Measurements from ENCODE around the gene PECR.
A peak's percentile ranks its signal among the peaks of the same experiment; 100 is the strongest.
"Not testable (repeated sequence)": the region's sequence is repeated elsewhere in the genome, so short reads cannot be mapped to it uniquely, and the experiment has no call there.

The PECR gene

DNA sequence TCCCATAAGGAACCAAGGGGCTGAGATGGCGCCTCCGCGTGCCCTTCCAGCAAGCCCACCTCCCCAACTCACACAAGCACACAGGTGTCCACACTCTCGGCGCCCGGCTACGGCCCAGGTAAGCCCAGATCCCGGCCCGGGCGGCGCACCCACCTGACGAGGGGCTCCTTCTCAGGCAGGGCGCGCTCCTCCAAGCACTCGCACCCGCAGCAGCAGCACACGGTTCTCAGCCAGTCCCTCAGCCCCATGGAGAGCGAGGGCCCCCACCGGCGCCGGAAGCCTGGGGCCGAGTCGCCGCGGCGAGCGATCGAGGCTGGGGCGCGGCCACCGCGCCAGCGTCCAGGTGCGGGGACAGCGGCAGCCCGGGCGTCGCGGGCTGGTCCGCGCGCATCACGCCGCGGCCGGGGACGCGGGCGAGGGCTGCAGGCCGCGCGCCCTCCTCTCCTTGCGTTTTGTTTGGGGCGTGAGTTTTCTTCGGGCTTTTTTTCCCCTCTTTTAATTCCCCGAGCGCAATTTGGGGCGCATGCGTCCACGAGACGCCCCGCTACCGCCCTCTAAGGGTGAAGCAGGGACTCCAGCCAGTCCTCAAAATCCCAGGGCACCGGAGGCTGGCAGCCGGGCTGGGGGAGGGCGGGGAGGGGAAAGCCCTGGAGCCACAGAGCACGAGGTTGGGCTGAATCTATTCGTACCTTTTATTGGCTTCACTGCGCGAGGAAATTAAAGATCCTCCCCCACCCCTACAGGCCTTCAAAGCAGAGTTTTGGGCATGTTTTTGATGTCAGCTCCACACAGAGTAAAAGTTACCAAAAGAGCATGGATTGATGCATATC, 68.3 kb downstream of the PECR start, which contains the start of gene MREG:
Gene MREG, minus strand, starts transcription at position 472 of the 830 bp plus-strand sequence. Its CDS starts 224 bp downstream, at position 248.
- H3K9me3 ChIP-seq: no peaks in the 10 kb centered on the region
- no peak for TF ChIP-seq CTCF (IDR thresholded peaks at IDR 0.05)
- peaks cover 10 to 17% of the 10 kb centered on the region in 2 experiments for H3K4me1 ChIP-seq (ENCODE audit: control insufficient read depth in 1 of 2, insufficient read depth in 1 of 2, low read depth in 1 of 2, low read length in 1 of 2)
- H3K4me3 ChIP-seq (ENCODE audit: low read depth in 1 of 2, low read length in 1 of 2): peak within 1 kb of the TSS; percentile 37 to 38
- H3K27ac ChIP-seq: no peak within 1 kb of the TSS
- H3K36me3 ChIP-seq: peaks cover 4% of the 10 kb centered on the region
- H3K27me3 ChIP-seq: peaks cover 32% of the 10 kb centered on the region

DNA sequence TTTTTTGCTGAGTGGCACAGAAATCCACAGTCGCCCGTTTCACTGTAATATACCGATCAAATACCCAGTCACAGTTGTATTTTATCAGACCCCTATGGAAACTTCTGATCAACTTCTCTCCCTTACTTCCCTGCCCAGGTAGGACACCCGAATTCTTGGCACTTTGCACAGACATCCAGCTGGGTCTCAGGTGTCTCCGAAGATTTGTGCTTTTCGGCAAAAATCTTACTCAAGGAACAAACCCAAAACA, 68.9 kb downstream of the PECR start:
- Histone ChIP-seq H3K27ac (no peak overlapping the region), H3K27me3 (peaks cover 32% of the 10 kb centered on the region), H3K4me1 (ENCODE audit: control insufficient read depth in 1 of 2, insufficient read depth in 1 of 2, low read depth in 1 of 2, low read length in 1 of 2) (peaks cover 10 to 17% of the 10 kb centered on the region in 2 experiments), H3K36me3 (peaks cover 4% of the 10 kb centered on the region), H3K9me3 (no peaks in the 10 kb centered on the region), H3K4me3 (ENCODE audit: low read depth in 1 of 2, low read length in 1 of 2) (peak overlapping the region; percentile 37 to 38)
- no peak for TF ChIP-seq CTCF (IDR thresholded peaks at IDR 0.05)

DNA sequence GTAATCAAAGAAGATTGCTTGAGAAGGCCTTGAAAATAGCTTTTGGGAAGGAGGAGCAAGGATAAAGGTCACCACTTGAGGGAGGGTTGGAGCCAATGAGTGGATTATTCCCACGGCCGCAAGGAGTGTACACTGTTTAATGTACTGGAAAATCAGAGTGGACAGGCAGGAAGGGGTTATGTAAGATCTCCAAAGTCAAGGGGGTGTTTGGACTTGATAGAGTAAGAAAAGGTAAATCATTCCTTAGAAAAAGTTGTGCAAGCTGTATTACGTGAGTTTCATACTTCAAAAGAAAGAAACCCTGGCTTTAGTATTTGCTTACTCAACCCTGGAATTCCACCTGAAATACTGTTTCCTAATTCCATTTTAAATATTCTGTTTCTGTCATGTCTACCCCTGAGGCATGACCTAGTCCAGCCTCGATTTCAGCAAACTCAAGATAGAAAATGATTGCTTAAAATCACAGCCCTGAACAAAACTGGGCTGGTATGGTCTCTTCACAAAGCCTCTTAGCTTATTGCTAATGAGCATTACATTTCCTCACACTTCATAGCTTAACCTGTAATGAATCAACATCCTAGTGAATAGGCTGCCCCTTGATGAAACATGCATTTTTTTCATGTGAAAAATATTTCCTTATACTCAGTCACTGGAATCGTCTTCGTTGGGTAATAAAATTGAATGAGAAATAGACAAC, 69.3 kb downstream of the PECR start:
- Histone ChIP-seq H3K36me3 (peaks cover 4% of the 10 kb centered on the region), H3K27ac (no peak overlapping the region), H3K4me1 (ENCODE audit: control insufficient read depth in 1 of 2, insufficient read depth in 1 of 2, low read depth in 1 of 2, low read length in 1 of 2) (peaks cover 10 to 17% of the 10 kb centered on the region in 2 experiments), H3K4me3 (ENCODE audit: low read depth in 1 of 2, low read length in 1 of 2) (no peak overlapping the region), H3K27me3 (peaks cover 32% of the 10 kb centered on the region), H3K9me3 (no peaks in the 10 kb centered on the region)
- no peak for TF ChIP-seq CTCF (IDR thresholded peaks at IDR 0.05)

- H3K4me1 ChIP-seq (ENCODE audit: control insufficient read depth in 1 of 2, insufficient read depth in 1 of 2, low read depth in 1 of 2, low read length in 1 of 2): peaks cover 14 to 22% of the 10 kb centered on the region in 2 experiments
- not testable (repeated sequence) for H3K36me3 ChIP-seq; H3K9me3 ChIP-seq; H3K4me3 ChIP-seq (ENCODE audit: low read depth in 1 of 2, low read length in 1 of 2); H3K27ac ChIP-seq
- H3K27me3 ChIP-seq: peaks cover 31% of the 10 kb centered on the region
Measured at GRCh38 chr2:216009215-216009614, 72.4 kb downstream of the PECR start.

DNA sequence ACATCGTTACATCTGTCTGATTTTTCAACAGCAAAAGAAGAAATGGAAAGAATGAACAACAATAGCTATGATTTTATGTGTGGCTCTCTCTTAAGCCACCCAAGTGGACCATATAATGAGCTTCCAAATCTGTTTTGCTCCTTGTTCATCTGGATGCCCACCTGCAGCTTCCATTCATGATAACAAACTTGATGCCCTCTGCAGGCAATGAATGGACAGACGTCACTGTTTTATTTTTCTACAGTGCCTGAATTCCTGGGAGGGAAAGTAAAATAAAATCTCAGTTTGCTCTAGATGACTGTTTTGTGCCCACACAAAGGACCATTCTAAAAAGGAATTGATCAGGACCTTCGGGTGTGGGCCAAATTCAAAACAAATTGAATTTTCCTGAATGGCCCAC, 73.2 kb downstream of the PECR start:
- no peaks in the 10 kb centered on the region for H3K9me3 ChIP-seq
- no peak overlapping the region for H3K4me3 ChIP-seq (ENCODE audit: low read depth in 1 of 2, low read length in 1 of 2)
- H3K4me1 ChIP-seq (ENCODE audit: control insufficient read depth in 1 of 2, insufficient read depth in 1 of 2, low read depth in 1 of 2, low read length in 1 of 2): peaks cover 14 to 16% of the 10 kb centered on the region in 2 experiments
- no peaks in the 10 kb centered on the region for H3K36me3 ChIP-seq
- no peak overlapping the region for H3K27ac ChIP-seq
- TF ChIP-seq CTCF (IDR thresholded peaks at IDR 0.05): no peak
- H3K27me3 ChIP-seq: peaks cover 23% of the 10 kb centered on the region

DNA sequence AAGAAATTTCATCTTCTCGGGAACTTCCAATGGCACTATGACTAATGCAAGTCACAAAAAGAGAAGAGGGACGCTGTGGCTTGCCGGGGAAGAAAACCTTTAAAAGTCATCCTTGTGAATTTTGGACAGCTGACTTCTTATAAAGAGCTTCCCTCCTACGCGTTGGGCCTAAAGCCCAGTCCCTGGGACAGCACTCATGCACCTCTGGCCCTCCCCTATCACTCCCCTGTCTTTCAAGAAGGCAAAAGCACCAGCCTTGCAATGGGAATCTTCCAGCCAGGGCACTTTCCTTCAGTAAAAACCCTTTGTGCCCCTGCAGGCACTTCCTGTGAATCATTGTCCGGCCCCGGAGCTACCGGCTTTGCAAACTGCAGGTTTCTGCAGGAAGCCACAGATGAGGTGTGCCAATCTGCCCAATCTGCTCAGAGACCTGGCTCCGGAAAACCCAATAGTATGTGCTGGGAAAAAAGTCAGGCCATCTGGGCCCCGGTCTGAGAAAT, 75.4 kb downstream of the PECR start:
- Histone ChIP-seq H3K27ac (no peak overlapping the region), H3K9me3 (no peaks in the 10 kb centered on the region), H3K36me3 (no peaks in the 10 kb centered on the region), H3K4me3 (ENCODE audit: low read depth in 1 of 2, low read length in 1 of 2) (no peak overlapping the region), H3K4me1 (ENCODE audit: control insufficient read depth in 1 of 2, insufficient read depth in 1 of 2, low read depth in 1 of 2, low read length in 1 of 2) (peaks cover 7 to 9% of the 10 kb centered on the region in 2 experiments), H3K27me3 (peaks cover 1% of the 10 kb centered on the region)
- TF ChIP-seq CTCF (IDR thresholded peaks at IDR 0.05): no peak

Measured in neutrophil (primary cell).